Measurements from ENCODE around the gene OR10Z1.

The OR10Z1 gene

GRCh38 chr1:158604968-158605367 is at the start of gene OR10Z1:
TSS of gene OR10Z1 (plus strand) at chr1:158605268. CDS start at chr1:158606439, 1,171 bp downstream.
- DNase-seq, result no peak

GRCh38 chr1:158559696-158560095 is 45.4 kb upstream of the OR10Z1 start:
- DNase-seq, result no peak

- no peak for DNase-seq
Observed at GRCh38 chr1:158563853-158564252, 41.2 kb upstream of the OR10Z1 start.

- DNase-seq, result no peak
Observed at GRCh38 chr1:158564608-158565007, 40.5 kb upstream of the OR10Z1 start.

GRCh38 chr1:158570480-158570879 is 34.6 kb upstream of the OR10Z1 start, which contains the start of gene OR6P1:
TSS of gene OR6P1 (minus strand) at chr1:158570580. CDS start at chr1:158563604, 6,976 bp downstream.
- no peak for DNase-seq

- DNase-seq, result no peak
Observed at GRCh38 chr1:158572226-158572625, 32.8 kb upstream of the OR10Z1 start.

GRCh38 chr1:158577561-158577960 is 27.5 kb upstream of the OR10Z1 start:
- no peak for DNase-seq

- no peak for DNase-seq
Observed at GRCh38 chr1:158579733-158580132, 25.3 kb upstream of the OR10Z1 start, which contains the start of gene OR10X1. TSS of gene OR10X1 (minus strand) at chr1:158579899. CDS start at chr1:158579899, 0 bp downstream.

GRCh38 chr1:158583962-158584361 is 21.1 kb upstream of the OR10Z1 start:
- no peak for DNase-seq

- no peak for DNase-seq
Observed at GRCh38 chr1:158586942-158587341, 18.1 kb upstream of the OR10Z1 start.

GRCh38 chr1:158600735-158601134 is 4.3 kb upstream of the OR10Z1 start:
- no peak for DNase-seq

GRCh38 chr1:158607296-158607695 is 2.2 kb downstream of the OR10Z1 start:
- no peak for DNase-seq

- no peak for DNase-seq
Observed at GRCh38 chr1:158611916-158612315, 6.8 kb downstream of the OR10Z1 start.

GRCh38 chr1:158613764-158614163 is 8.7 kb downstream of the OR10Z1 start:
- DNase-seq, result no peak

- no peak for DNase-seq
Observed at GRCh38 chr1:158638146-158638545, 33.1 kb downstream of the OR10Z1 start.

- no peak for DNase-seq
Observed at GRCh38 chr1:158638904-158639303, 33.8 kb downstream of the OR10Z1 start.

- DNase-seq, result no peak
Observed at GRCh38 chr1:158644449-158644848, 39.4 kb downstream of the OR10Z1 start.

GRCh38 chr1:158646465-158646864 is 41.4 kb downstream of the OR10Z1 start:
- DNase-seq, result no peak

GRCh38 chr1:158649052-158649451 is 44.0 kb downstream of the OR10Z1 start:
- DNase-seq, result no peak

GRCh38 chr1:158652721-158653334 is 47.8 kb downstream of the OR10Z1 start:
- DNase-seq, result no peak

- no peak for DNase-seq
Observed at GRCh38 chr1:158654086-158654485, 49.0 kb downstream of the OR10Z1 start.

GRCh38 chr1:158654571-158654970 is 49.5 kb downstream of the OR10Z1 start:
- DNase-seq, result no peak
